Measurements from ENCODE around the gene SLC35E1. TPM values are rescaled to one million over a fixed set of nuclear protein-coding genes. Genes with fewer than 3 reads are reported as not detected.
"Not testable (repeated sequence)": the region's sequence is repeated elsewhere in the genome, so short reads cannot be mapped to it uniquely, and the experiment has no call there.

Gene SLC35E1
- total RNA-seq, 1 experiment from 2014 or later = 24.7 TPM

DNA sequence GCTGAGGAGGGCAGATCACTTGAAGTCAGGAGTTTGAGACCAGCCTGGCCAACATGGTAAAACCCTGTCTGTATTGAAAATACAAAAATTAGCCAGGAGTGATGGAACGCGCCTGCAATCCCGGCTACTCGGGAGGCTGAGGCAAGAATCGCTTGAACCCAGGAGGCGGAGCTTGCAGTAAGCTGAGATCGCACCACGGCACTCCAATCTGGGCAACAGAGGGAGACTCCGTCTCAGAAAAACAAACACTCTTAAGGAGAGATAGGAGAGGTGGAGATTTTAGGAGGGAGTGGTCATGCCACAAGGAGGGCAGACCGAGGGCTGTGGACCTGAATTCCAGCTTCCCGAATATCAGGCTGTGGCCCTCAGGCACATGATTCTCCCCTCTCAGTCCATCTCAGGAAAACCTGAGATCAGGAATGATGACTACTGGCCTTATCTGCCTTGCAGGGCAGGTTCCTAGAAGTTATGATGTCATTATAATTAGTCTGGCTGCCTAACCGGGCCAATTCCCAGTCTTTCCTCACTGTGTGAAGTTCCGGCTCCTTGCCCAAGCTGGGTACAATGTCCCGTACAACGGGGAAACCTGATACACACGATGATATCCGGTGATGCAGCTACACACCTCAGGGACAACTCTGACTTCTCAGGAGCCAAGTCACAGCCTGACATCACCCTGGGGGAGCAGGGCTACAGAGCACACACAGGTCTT, 2.5 kb downstream of the SLC35E1 start:
- H3K27me3 ChIP-seq (replicated peaks) = no peaks in the 10 kb centered on the region
- no peak overlapping the region for H3K27ac ChIP-seq
- H3K4me3 ChIP-seq = no peak overlapping the region
- H3K4me1 ChIP-seq (replicated peaks) = peaks cover 30% of the 10 kb centered on the region
- H3K9me3 ChIP-seq (replicated peaks) = no peaks in the 10 kb centered on the region
- peaks cover 75% of the 10 kb centered on the region for H3K36me3 ChIP-seq
- DNase-seq (ENCODE audit: low read depth in 1 of 2, low spot score in 2 of 2) = no peak

DNA sequence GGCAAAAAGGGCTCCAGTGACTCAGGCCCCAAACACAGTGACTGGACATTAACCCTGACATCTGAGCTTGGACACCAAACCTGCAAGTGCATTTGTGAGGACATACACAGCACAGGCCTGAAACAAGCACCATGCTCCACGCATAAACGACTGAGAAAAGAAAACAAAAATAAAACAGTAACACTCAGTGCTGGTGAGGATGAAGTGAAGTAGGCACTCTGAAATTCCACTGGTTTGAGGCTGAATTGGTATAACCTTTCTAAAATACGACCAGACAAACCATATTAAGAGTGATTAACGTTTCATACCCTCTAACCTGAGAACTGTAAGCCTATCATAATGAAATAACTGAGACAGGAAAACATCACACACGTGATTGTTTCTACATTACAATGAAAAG, 5.5 kb downstream of the SLC35E1 start:
- no peak for DNase-seq (ENCODE audit: low read depth in 1 of 2, low spot score in 2 of 2)
- Histone ChIP-seq H3K27me3 (replicated peaks) (no peaks in the 10 kb centered on the region), H3K4me3 (no peak overlapping the region), H3K9me3 (replicated peaks) (no peaks in the 10 kb centered on the region), H3K27ac (no peak overlapping the region), H3K4me1 (replicated peaks) (peaks cover 17% of the 10 kb centered on the region), H3K36me3 (peaks cover 82% of the 10 kb centered on the region)

DNA sequence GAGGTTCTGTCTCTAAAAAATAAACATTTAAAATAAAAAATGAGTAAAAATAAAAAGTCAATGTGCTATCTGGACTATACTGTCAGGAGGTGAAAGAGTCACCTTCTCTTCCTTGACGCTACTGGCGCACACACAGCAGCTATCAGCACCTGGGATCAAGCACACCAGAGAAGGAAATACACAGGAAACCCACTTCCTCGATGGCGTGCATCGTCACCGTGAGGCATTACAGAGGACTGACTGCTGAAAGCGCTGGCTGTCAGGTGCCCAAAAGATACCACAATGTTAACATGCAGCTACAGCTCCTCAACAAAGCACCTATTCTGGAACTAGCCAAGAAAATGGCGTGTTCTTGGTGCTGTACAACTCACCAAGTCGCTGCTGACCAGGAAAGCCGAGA, 6.1 kb downstream of the SLC35E1 start:
- Histone ChIP-seq H3K27me3 (replicated peaks) (no peaks in the 10 kb centered on the region), H3K27ac (no peak overlapping the region), H3K9me3 (replicated peaks) (no peaks in the 10 kb centered on the region), H3K36me3 (peaks cover 87% of the 10 kb centered on the region), H3K4me1 (replicated peaks) (peaks cover 13% of the 10 kb centered on the region), H3K4me3 (no peak overlapping the region)
- no peak for DNase-seq (ENCODE audit: low read depth in 1 of 2, low spot score in 2 of 2)

DNA sequence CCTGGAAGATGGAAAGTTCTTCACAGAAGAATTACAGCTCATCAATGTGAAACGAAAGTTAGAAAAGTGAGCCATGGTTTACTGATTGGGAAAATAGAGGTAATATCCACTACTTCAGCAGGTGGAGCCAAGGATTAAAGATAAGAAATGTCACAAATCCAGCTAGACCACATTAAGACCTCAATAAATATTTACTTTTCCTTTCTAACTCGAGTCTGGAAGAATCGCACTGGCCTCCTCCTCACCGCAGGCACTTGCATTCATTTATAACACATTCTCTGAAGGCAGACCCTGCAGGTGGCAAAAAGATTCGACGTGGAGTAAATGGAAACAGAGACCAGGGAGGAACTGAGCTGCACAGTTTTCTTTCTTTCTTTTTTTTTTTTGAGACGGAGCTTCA, 7.4 kb downstream of the SLC35E1 start:
- peaks cover 10% of the 10 kb centered on the region for H3K4me1 ChIP-seq (replicated peaks)
- no peak overlapping the region for H3K27ac ChIP-seq
- H3K27me3 ChIP-seq (replicated peaks) = no peaks in the 10 kb centered on the region
- no peaks in the 10 kb centered on the region for H3K9me3 ChIP-seq (replicated peaks)
- H3K36me3 ChIP-seq = peaks cover 83% of the 10 kb centered on the region
- DNase-seq (ENCODE audit: low read depth in 1 of 2, low spot score in 2 of 2) = no peak
- H3K4me3 ChIP-seq = no peak overlapping the region

DNA sequence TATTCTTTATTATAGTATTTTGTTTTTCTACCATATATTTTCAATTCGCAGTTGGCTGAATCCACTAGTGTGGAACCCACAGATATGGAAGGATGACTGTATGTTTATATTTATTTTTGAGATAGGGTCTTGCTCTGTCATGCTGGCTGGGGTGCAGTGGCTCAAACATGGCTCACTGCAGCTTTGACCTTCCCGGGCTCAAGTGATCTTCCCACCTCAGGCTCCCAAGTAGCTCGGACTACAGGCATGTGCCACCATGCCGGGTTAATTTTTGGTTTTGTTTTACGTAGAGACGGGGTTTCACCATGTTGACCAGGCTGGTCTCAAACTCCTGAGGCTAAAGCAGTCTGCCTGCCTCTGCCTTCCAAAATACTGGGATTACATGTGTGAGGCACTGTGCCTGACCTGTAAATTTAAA, 9.6 kb downstream of the SLC35E1 start:
- H3K4me3 ChIP-seq = no peak overlapping the region
- H3K9me3 ChIP-seq (replicated peaks) = no peaks in the 10 kb centered on the region
- peaks cover 79% of the 10 kb centered on the region for H3K36me3 ChIP-seq
- DNase-seq (ENCODE audit: low read depth in 1 of 2, low spot score in 2 of 2) = no peak
- H3K27ac ChIP-seq = no peak overlapping the region
- no peaks in the 10 kb centered on the region for H3K27me3 ChIP-seq (replicated peaks)
- no peaks in the 10 kb centered on the region for H3K4me1 ChIP-seq (replicated peaks)

DNA sequence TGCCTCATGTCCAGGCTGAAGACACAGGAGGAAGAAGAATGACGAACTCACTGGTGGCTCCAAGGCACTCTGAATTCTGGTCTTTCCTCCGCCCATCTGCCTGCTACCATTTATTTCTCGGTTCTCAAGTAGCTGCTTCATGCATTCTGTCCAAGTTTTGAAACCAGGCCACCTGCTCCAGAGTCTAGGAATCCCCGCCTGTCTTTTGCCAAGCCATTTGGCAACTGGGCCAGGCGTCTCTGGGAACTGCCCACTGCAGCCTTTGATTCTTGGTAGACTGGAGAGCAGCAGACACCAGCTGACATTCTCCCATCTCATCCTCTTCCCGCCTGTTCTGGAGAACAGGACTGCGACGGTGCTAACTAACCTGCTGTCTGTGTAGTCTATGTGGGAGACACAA, 10.8 kb downstream of the SLC35E1 start:
- Histone ChIP-seq H3K27me3 (replicated peaks) (no peaks in the 10 kb centered on the region), H3K4me3 (no peak overlapping the region), H3K4me1 (replicated peaks) (no peaks in the 10 kb centered on the region), H3K36me3 (peaks cover 76% of the 10 kb centered on the region), H3K27ac (no peak overlapping the region), H3K9me3 (replicated peaks) (no peaks in the 10 kb centered on the region)
- DNase-seq (ENCODE audit: low read depth in 1 of 2, low spot score in 2 of 2) = no peak

DNA sequence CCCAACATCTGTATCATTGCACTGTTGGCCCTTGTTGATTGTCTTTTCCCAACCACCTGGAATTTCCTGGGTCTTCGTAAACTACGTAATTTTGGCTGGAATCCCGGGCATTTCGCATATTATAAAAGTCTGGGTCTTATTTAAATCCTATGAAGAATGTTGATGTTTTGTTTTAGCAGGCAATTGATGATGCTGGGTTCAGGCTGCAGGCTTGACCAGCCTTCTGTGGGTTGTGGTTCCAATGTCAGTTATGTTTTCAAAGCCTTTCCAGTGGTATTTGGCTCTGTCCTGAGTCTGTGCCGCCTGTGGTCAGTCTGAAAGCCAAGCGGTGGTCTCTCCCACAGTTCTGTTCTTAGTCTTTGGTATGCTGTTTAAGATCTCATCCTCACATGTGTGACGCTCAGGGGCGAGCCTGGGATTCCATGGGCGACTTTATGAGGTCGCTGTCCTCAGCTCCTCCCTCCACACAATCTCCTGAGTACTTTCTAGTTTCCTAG, 12.4 kb downstream of the SLC35E1 start:
- Histone ChIP-seq H3K4me1 (replicated peaks) (no peaks in the 10 kb centered on the region), H3K9me3 (replicated peaks) (no peaks in the 10 kb centered on the region), H3K27ac (no peak overlapping the region), H3K27me3 (replicated peaks) (no peaks in the 10 kb centered on the region), H3K4me3 (no peak overlapping the region), H3K36me3 (peaks cover 76% of the 10 kb centered on the region)
- DNase-seq (ENCODE audit: low read depth in 1 of 2, low spot score in 2 of 2) = no peak

DNA sequence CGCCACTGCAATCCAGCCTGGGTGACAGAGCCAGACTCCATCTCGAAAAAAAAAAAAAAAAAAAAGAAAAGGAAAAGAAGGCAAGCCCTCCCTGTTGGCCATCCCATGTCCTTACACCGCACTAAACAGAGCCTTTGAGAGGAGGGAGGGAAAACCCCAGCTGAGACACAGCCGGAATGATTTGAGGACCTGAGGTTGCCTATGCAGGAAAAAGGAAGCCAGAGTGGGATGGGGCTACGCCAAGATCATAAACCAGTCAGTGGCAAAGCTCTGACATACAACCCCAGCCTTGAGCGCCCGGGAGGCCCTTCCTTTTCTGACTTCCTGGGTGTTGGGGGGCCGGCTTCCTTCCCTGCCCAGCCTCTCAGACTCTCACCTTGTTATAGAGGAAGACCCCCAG, 17.4 kb downstream of the SLC35E1 start:
- Histone ChIP-seq H3K4me1 (replicated peaks) (no peaks in the 10 kb centered on the region), H3K27ac (no peak overlapping the region), H3K27me3 (replicated peaks) (no peaks in the 10 kb centered on the region), H3K9me3 (replicated peaks) (no peaks in the 10 kb centered on the region), H3K4me3 (no peak overlapping the region), H3K36me3 (peaks cover 67% of the 10 kb centered on the region)
- no peak for DNase-seq (ENCODE audit: low read depth in 1 of 2, low spot score in 2 of 2)

DNA sequence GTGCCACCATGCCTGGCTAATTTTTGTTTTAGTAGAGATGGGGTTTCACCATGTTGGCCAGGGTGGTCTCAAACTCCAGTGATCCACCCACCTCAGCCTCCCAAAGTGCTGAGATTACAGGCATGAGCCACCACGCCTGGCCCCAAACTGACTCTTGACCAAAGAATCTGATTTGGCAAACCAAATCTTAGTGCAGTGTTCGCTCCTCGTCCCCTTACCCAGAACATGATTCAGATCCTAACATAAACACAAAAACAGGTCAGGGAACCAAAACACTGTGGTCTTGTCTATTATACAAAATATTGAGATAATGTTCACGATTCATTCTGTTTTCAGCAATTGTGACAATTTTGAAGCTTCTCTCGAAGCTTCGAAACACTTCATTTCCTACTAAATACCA, 20.3 kb downstream of the SLC35E1 start:
- not testable (repeated sequence) for H3K4me3 ChIP-seq; H3K9me3 ChIP-seq (replicated peaks); H3K4me1 ChIP-seq (replicated peaks); H3K27me3 ChIP-seq (replicated peaks); H3K27ac ChIP-seq; DNase-seq (ENCODE audit: low read depth in 1 of 2, low spot score in 2 of 2)
- peaks cover 45% of the 10 kb centered on the region for H3K36me3 ChIP-seq

DNA sequence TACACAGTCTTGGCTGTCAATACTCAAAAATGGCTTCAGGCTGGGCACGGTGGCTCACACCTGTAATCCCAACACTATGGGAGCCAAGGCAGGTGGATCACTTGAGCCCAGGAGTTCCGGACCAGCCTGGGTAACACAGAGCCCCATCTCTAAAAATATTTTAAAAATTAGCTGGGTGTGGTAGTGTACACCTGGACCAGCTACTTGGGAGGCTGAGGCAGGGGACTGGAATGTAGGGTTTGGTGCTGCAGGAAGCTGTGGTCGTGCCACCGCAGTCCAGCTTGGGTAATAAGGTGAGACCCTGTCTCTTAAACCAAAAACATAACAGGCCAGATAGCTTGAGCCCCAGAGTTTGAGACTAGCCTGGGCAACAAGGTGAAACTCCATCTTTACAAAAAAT, 23.3 kb downstream of the SLC35E1 start:
- Histone ChIP-seq H3K27ac (no peak overlapping the region), H3K4me1 (replicated peaks) (no peaks in the 10 kb centered on the region), H3K9me3 (replicated peaks) (no peaks in the 10 kb centered on the region), H3K4me3 (no peak overlapping the region), H3K27me3 (replicated peaks) (no peaks in the 10 kb centered on the region), H3K36me3 (peaks cover 24% of the 10 kb centered on the region)
- DNase-seq (ENCODE audit: low read depth in 1 of 2, low spot score in 2 of 2) = no peak

DNA sequence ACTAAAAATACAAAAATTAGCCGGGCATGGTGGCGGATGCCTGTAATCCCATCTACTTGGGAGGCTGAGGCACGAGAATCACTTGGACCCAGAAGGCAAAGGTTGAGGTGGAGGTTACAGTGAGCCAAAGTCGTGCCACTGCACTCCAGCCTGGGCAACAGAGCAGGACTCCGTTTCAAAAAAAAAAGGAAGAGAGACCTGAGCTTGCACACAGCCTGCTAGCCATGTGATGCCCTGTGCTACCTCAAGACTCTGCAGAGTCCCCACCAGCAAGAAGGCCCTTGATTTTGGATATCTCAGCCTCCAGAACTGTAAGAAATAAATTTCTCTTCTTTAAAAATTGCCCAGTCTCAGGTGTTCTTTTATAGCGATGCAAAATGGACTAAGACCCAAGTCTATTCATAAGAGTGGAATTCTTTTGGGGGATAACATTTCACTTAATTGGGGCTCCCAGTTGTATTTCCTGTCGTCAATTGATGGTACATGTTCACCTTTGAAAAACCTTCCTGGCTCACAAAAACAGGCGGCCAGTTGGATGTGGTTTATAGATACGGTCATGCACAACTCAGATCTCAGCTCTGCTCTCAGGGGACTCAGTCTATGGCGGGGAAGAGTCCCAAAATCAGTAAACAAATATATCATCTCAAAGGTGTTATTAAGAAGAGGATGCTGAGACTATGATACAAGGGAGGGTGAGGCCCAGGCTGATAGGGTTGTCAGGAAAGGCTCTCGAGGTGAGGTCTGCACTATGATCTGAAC, 27.6 kb downstream of the SLC35E1 start:
- Histone ChIP-seq H3K36me3 (peaks cover 30% of the 10 kb centered on the region), H3K4me1 (replicated peaks) (peaks cover 15% of the 10 kb centered on the region), H3K27me3 (replicated peaks) (no peaks in the 10 kb centered on the region), H3K27ac (no peak overlapping the region), H3K9me3 (replicated peaks) (no peaks in the 10 kb centered on the region), H3K4me3 (no peak overlapping the region)
- DNase-seq (ENCODE audit: low read depth in 1 of 2, low spot score in 2 of 2) = no peak

DNA sequence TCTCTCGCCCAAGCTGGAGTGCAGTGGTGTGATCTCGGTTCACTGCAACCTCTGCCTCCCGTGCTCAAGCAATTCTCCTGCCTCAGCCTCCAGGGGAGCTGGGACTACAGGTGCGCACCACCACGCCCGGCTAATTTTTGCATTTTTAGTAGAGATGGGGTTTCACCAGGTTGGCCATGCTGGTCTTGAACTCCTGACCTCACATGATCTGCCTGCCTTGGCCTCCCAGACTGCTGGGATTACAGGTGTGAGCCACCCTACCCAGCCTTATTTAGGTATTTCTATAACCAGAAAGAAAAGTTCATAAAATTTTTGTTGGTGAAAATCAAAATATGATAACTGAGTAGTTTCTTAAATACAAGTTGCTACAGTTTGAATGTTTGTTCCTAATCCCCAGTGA, 28.5 kb downstream of the SLC35E1 start:
- not testable (repeated sequence) for H3K27ac ChIP-seq; DNase-seq (ENCODE audit: low read depth in 1 of 2, low spot score in 2 of 2); H3K4me3 ChIP-seq; H3K27me3 ChIP-seq (replicated peaks); H3K9me3 ChIP-seq (replicated peaks)
- Histone ChIP-seq H3K4me1 (replicated peaks) (peaks cover 15% of the 10 kb centered on the region), H3K36me3 (peaks cover 39% of the 10 kb centered on the region)

DNA sequence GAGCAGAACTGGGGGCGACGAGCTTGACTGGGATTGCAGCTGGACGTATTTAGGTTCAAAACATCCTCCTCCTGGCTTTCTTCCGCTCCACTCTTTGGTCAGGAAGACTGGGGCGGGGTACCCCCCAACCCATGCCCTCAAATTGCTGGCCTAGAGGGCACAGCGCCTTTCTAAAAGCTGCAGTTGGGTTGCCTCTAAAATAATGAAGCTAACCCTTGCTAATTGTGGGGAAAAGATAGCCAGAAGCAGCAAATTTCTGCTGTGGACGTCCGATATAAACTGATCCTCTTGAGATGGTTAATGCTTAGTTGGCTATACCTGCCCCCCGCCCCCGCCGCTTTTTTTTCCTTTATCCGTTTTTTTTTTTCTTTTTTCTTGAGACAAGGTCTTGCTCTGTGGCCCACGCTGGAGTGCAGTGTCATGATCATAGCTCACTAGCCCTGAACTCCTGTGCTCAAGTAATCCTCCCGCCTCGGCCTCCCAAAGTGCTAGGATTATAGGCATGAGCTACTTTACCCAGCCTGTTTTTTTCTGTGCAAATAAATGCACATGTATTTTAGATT, 29.2 kb downstream of the SLC35E1 start:
- peaks cover 47% of the 10 kb centered on the region for H3K36me3 ChIP-seq
- H3K4me3 ChIP-seq = peak overlapping the region; percentile 88
- no peak for DNase-seq (ENCODE audit: low read depth in 1 of 2, low spot score in 2 of 2)
- H3K27ac ChIP-seq = peak overlapping the region; percentile 73
- H3K9me3 ChIP-seq (replicated peaks) = no peaks in the 10 kb centered on the region
- H3K27me3 ChIP-seq (replicated peaks) = no peaks in the 10 kb centered on the region
- H3K4me1 ChIP-seq (replicated peaks) = peaks cover 15% of the 10 kb centered on the region

All from SJSA1 (cell line).